GM12878 (cell line): ENCODE results near the gene POFUT1.

Source experiments
- CEBPB ChIP-seq, 2 experiments: fragments of 150-350 bp in 1 of 2; IDR thresholded peaks; 2 replicates each; pipeline ENCODE4 v1.6.1; 2012 to 2014; ENCODE audit warnings: low read depth in 2 of 2, low read length in 2 of 2, borderline replicate concordance in 1 of 2, inconsistent platforms in 1 of 2
- EP300 ChIP-seq, 2 experiments: fragments of 150-350 bp in 1 of 2; IDR thresholded peaks; 2 replicates each; pipeline ENCODE4 v1.6.1; 2011 to 2012; ENCODE audit warnings: low read depth in 2 of 2, low read length in 2 of 2, borderline replicate concordance in 1 of 2, improper control_type of control experiment in 1 of 2, inconsistent platforms in 1 of 2; ENCODE audit not compliant: control insufficient read depth in 1 of 2
- EZH2 ChIP-seq: IDR thresholded peaks from 2 replicates; pipeline ENCODE4 v1.6.1; 2012; ENCODE audit warnings: low read depth, mild to moderate bottlenecking, control low read depth, inconsistent platforms, low read length, borderline replicate concordance; ENCODE audit not compliant: control insufficient read depth
- GABPA ChIP-seq: IDR thresholded peaks from 2 replicates; pipeline ENCODE4 v1.6.1; 2014; ENCODE audit warnings: antibody characterized with exemption, low read depth, mild to moderate bottlenecking, inconsistent platforms
- HDAC6 ChIP-seq: fragments of 200-600 bp; sonication (generic); IDR thresholded peaks from one replicate; pipeline ENCODE4 v1.8.0; 2017; ENCODE audit warnings: antibody characterized with exemption; ENCODE audit not compliant: unreplicated experiment
- HDGF ChIP-seq: fragments of 450-650 bp; IDR thresholded peaks from 2 replicates; pipeline ENCODE4 v1.6.1; 2016; ENCODE audit warnings: antibody characterized with exemption
- LARP7 ChIP-seq: fragments of 450-650 bp; IDR thresholded peaks from 2 replicates; pipeline ENCODE4 v1.6.1; 2017; ENCODE audit warnings: mild to moderate bottlenecking
- POLR2A ChIP-seq: IDR thresholded peaks from 2 replicates; pipeline ENCODE4 v1.6.1; 2011; ENCODE audit warnings: low read depth, mild to moderate bottlenecking, low read length
- POLR2AphosphoS5 ChIP-seq: IDR thresholded peaks from 2 replicates; pipeline ENCODE4 v1.6.1; 2011; ENCODE audit warnings: mild to moderate bottlenecking, low read length, inconsistent platforms
- SP1 ChIP-seq: IDR thresholded peaks from one replicate; pipeline ENCODE4 v1.6.1; 2011; ENCODE audit warnings: low read depth, low read length
- SUZ12 ChIP-seq: fragments of 200-600 bp; sonication (generic); IDR thresholded peaks from one replicate; pipeline ENCODE4 v1.6.1; 2018; ENCODE audit warnings: antibody characterized with exemption, mild to moderate bottlenecking; ENCODE audit not compliant: unreplicated experiment
- TCF7 ChIP-seq: IDR thresholded peaks from 2 replicates; pipeline ENCODE4 v1.6.1; 2014; ENCODE audit warnings: antibody characterized with exemption, borderline replicate concordance
- ZBTB4 ChIP-seq: fragments of 450-650 bp; formaldehyde crosslinking; IDR thresholded peaks from 2 replicates; pipeline ENCODE4 v1.4.0; 2022; ENCODE audit warnings: mild to moderate bottlenecking, moderate library complexity

- TF ChIP-seq HDGF: no peak
- TF ChIP-seq EZH2: no peak
- TF ChIP-seq GABPA: no peak
- TF ChIP-seq POLR2AphosphoS5: no peak
- TF ChIP-seq TCF7: no peak
- no peak for TF ChIP-seq EP300 (IDR thresholded peaks at IDR 0.05; ENCODE audit: borderline replicate concordance in 1 of 2, control insufficient read depth in 1 of 2, low read depth in 2 of 2, low read length in 2 of 2)
- TF ChIP-seq CEBPB (IDR thresholded peaks at IDR 0.05; ENCODE audit: borderline replicate concordance in 1 of 2, low read depth in 2 of 2, low read length in 2 of 2): no peak
- no peak; the same call in 1 of the 2 replicates for TF ChIP-seq POLR2A
- TF ChIP-seq LARP7: no peak
- TF ChIP-seq SP1: no peak
- no peak for TF ChIP-seq HDAC6
- TF ChIP-seq ZBTB4: no peak
- no peak for TF ChIP-seq SUZ12
These were observed 40.1 kb upstream of the POFUT1 start for GRCh38 chr20:32167552-32167951.
